Embryonic facial prominence (tissue), 1 donor: ENCODE measurements around the gene TMEM63B.
"Not testable (repeated sequence)": the region's sequence is repeated elsewhere in the genome, so short reads cannot be mapped to it uniquely, and the experiment has no call there.

Experiments used
- DNase-seq: peaks from one replicate; pipeline ENCODE4 v3.0.0-alpha.2; 2016; ENCODE audit errors: extremely low spot score

Gene TMEM63B

DNA sequence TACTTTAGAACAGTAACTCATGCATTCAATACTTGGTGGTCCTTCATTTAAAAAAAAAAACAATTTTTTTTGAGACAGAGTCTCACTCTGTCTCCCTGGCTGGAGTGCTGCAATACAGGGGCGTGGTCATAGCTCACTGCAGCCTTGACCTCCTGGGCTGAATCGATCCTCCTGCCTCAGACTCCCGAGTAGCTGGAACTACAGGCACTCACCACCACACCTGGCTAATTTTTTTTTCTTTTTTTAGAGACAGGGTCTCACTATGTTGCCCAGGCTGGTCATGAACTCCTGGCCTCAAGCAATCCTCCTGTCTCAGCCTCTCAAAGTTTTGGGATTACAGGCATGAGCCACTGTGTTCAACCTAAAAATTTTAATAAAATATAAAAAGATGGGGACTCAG, 17.2 kb downstream of the TMEM63B start:
- not testable (repeated sequence) for DNase-seq

GRCh38 chr6:44145839-44146238, 18.5 kb downstream of the TMEM63B start:
- DNase-seq, result no peak

- DNase-seq, result no peak
Measured at GRCh38 chr6:44146685-44147084, 19.3 kb downstream of the TMEM63B start.

- DNase-seq, result no peak
Measured at GRCh38 chr6:44147256-44147655, 19.9 kb downstream of the TMEM63B start.

GRCh38 chr6:44148306-44148705, 21.0 kb downstream of the TMEM63B start:
- no peak for DNase-seq

DNA sequence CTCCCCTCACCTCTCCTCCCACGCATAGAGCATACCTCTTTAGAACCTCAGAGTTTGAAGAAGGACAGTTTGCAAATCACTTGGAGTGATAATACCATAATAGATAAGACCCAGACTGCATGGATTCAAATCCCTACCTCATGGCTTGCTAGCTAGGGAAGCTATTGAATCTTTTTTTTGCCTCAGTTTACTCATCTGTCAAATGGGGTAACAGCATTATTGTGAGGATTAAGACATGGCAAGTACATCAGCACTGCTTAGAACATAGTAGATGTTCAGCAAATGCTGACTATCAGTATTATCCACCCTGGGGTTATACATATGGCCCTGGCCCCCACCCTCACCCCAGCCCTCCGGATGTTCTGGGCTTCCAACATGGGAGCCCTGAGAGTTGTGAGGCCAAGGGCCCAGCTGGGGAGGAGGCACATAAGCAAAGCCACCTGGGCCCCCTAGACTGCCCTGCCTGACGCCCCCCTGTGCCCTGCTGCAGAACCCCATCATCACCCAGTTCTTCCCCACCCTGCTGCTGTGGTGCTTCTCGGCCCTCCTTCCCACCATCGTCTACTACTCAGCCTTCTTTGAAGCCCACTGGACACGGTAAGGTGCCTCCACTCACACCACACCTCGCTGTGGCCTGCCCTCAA, 22.1 kb downstream of the TMEM63B start:
- no peak for DNase-seq

GRCh38 chr6:44150317-44150917, 23.1 kb downstream of the TMEM63B start:
- no peak for DNase-seq

DNA sequence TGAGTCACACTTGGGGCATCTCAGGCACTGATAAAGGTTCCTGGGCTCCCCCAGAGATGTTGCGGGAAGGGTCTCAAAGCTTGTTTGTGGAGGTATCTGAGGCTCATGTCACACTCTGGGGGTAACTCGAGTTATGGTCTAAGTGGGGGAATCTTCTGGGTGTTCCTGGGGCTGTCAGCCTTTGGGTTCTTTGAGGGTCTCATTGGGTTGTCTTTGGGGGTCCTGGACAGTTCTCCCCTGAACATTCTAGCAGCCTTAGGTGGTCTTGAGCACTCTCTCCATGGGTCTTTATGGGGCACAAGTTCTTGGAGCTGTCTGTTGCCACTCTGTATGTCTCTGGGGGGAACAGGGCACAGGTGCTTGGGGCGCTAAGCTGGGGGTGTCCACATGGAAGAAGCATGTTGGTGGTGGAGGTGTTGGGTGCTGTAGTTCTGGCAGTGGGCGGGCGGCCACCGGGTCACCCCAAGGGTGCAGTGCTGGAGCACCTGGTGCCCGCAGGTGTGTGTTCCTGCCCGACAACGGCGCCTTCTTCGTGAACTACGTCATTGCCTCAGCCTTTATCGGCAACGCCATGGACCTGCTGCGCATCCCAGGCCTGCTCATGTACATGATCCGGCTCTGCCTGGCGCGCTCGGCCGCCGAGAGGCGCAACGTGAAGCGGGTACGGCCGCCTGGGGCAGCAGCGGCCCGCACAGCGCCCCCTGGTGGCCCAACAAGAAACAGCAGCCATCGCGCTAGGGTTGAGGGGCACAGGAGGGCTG, 24.2 kb downstream of the TMEM63B start:
- DNase-seq, result no peak

- no peak for DNase-seq
Measured at GRCh38 chr6:44152109-44152461, 24.7 kb downstream of the TMEM63B start.

GRCh38 chr6:44152533-44152932, 25.2 kb downstream of the TMEM63B start:
- DNase-seq, result no peak

GRCh38 chr6:44154067-44154466, 26.7 kb downstream of the TMEM63B start:
- DNase-seq, result no peak

DNA sequence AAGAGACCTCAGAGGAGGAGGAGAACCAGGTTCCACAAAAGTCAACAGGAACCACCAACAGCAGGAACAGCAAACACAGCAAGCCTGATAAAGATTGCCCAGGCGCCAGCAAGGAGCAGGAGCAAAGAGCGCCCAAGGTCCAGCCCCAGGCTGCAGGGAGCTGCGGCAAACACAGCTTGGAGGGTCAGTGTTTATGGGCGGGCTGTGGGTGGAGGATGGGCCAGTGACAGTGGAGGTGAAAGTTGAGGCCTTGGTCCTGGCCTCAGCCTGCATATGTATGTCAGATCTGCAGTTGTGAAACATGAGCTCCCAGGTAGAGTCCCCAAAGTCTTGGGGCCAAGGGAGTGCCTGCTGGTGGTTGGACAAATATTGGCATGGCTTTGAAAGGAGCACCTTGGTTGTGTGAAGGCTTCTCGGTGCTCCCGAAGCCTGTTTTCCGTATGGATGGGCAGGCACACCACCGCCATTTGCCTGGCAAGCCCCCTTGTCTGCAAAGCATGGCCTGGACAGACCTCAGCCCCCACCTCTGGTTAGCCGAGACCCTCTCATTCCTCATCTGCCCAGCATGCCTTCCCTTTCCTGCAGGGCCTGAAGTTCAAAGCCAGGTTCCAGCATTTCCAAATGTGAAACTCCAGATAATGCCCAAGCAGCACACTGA, 29.3 kb downstream of the TMEM63B start:
- no peak for DNase-seq

- no peak for DNase-seq
Measured at GRCh38 chr6:44157152-44157521, 29.8 kb downstream of the TMEM63B start.

- DNase-seq, result no peak
Measured at GRCh38 chr6:44158770-44159228, 31.4 kb downstream of the TMEM63B start, which contains the start of gene CAPN11. Gene CAPN11 (plus strand): TSS chr6:44158820. CDS start chr6:44158849, 29 bp downstream.

DNA sequence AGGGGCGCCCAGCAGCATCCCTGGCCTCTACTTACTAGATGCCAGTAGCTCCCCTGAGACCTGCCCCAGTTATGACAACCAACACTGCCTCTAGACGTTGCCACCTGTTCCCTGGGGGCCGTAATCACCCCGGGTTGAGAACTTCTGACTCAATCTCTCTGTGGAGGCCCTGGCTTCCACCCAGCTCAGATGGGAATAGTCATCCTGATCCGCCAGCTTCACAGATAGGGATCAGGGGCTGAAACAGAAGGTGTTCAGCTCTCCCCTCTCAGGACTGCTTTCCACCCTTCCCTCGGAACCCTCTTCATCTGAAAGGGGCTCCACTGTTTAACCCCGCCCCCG, 34.6 kb downstream of the TMEM63B start:
- DNase-seq, result no peak

DNA sequence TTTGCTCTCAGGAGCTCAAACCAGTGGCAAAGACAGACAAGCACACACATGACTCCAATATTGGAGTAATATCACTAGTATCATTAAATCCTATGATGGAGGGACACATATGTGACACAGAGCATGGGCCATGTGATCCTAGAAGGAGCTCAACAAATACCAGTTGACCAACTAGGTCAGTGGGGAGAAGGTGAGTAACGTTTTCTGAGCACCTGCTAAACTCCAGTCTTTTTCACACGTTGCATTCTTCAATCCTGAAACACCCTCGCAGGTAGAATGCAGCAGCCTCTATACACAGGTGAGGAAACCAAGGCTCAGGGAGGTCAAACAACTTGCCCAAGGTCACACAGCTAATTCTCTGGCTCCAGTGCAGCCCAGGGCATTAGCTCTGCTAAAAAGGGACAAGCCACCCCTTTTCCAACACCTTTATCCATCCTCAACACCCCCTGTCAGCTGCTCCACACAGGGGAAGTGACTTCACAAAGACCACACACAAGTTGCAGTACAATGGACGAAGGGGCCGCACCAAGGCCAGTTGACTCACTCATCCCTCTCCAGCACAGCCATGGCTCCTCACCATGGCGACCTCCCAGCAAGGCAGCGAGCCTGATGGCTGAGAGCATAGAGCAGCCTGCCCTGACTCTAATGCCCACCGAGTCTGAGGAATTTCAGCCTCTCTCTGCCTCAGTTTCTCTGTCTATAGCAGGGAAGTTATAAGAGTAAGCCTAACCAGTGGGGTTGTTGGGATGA, 35.7 kb downstream of the TMEM63B start:
- no peak for DNase-seq

DNA sequence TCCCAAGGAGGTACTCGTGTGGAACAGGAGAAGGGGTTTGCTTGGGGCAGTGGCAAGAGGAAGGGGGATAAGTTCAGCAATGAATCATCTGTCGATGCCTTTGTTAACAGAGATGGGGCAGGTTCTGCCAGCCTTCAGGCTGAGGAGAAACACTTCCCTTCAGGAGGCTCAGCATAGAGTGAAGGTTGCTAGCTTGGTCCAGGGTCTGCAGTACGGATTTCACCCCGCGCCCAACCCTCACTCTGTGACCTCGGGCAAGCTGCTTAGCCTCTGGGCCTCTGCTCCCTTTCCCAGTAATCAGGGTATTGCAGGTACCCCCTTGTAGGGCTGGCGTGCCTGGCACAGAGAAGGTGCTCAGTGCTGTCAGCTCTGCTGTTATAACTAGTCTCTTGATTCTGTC, 38.8 kb downstream of the TMEM63B start:
- no peak for DNase-seq

DNA sequence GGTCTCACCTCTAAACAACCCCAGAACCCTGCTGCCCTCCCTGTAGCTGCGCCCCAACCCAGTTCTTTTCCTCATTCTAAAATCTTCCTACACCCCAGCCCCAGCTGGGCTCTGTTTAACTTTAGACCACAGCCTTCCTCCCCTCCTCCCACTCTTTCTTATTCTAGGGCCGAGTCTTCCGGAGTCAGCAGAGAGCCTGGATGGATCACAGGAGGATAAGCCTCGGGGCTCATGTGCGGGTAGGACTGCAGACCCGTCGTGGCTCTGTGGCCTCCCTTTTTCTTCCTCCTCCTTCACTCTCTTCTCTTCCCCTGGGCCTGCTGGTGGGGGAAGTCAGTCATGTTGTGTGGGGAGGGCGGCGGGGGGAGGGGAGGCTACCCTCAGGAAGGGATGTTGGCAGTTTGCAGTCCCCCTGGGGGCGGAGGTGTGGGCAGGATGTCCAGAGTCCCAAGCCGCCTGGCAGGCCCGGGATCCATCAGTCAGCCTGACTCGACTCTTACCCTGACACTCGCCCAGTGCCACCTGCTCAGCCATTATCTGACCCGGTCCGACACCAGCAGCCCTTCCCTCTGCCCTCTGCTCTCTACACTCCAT, 39.3 kb downstream of the TMEM63B start:
- DNase-seq, result no peak

DNA sequence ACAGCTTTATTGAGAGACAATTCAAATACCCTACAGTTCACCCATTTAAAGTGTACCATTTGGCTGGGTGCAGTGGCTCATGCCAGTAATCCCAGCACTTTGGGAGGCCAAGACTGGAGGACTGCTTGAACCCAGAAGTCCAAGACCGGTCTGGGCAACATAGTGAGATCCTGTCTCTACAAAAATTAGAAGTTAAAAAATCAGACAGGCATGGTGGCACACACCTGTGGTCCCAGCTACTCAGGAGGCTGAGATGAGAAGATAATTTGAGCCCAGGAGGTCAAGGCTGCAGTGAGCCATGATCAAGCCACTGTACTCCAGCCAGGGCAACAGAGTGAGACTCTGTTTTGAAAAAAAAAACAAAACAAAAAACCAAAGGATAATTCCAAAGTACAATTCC, 40.2 kb downstream of the TMEM63B start:
- DNase-seq, result no peak

- DNase-seq, result no peak
Measured at GRCh38 chr6:44169154-44169553, 41.8 kb downstream of the TMEM63B start.

DNA sequence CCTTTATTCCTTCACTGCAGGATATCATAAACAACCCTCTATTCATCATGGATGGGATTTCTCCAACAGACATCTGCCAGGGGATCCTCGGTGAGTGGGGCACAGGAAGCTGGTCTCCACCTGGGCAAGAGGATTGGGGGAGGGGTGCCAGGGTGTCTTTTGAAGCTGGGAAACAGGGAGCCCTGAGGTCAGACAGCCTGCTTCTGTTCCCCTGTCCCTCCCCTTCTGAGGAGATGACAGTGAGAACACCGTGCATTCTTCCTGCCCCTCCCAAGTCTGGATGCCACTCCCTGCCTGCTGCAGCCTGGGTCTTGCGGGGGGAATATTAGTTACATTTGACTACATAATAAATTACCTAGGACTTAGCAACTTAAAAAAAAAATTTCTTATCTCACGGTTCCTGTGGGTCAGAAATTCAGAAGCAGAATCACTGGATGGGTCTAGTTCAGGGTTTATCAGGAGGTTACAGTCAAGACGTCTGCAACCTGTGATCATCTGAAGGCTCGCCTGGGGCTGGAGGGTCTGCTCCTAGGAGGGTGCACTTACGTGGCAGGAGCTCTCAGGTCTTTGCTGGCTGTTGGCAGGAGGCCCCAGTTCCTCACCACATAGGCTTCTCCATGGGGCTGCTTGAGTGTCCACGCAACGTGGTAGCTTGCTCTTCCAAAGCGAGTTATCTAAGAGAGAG, 42.7 kb downstream of the TMEM63B start:
- DNase-seq, result no peak
